ENCODE data around the gene AMD1. TPM values are rescaled to one million over a fixed set of nuclear protein-coding genes. Genes with fewer than 3 reads are reported as not detected.

Gene AMD1
- total RNA-seq: 10 to 100 TPM; 44.5 to 85.6 (median 70.4) TPM
- 10 to 100 TPM; 41.6 to 71.0 TPM for polyA plus RNA-seq
- long read RNA-seq, donor 1, transcript AMD1-204 (9 exons, 3,438 nt): major isoform, 99 of 115 reads
- long read RNA-seq, donor 1, partial matches to known transcripts: 2 of 115 reads
- long read RNA-seq, donor 1, other reads (novel, unspliced or antisense): 13 of 115 reads
- long read RNA-seq, donor 2, full-length matches to known transcripts: 771 of 824 reads
- long read RNA-seq, donor 2, partial matches to known transcripts: 11 of 824 reads
- long read RNA-seq, donor 2, other reads (novel, unspliced or antisense): 42 of 824 reads
- long read RNA-seq, donor 3, transcript AMD1-204 (9 exons, 3,438 nt): major isoform, 129 of 136 reads
- long read RNA-seq, donor 3, partial matches to known transcripts: 0 of 136 reads
- long read RNA-seq, donor 3, other reads (novel, unspliced or antisense): 3 of 136 reads

GRCh38 chr6:110873981-110874879 lies at the start of gene AMD1:
Gene AMD1 (plus strand): TSS chr6:110874785. CDS start chr6:110875106, 321 bp downstream.
- Histone ChIP-seq H3K27me3 (no peaks in the 10 kb centered on the region), H3K27ac (peak within 1 kb of the TSS; percentile 74 to 98 (median 94)), H3K4me1 (peaks cover 2 to 36% (median 29%) of the 10 kb centered on the region in 12 donors), H3K36me3 (no peaks in the 10 kb centered on the region), H3K4me3 (peak within 1 kb of the TSS; percentile 74 to 95 (median 90)), H3K9me3 (no peaks in the 10 kb centered on the region)
- 0 to 1% (median 0%) methylated on average over 58 to 59 of the region's 59 CpGs for WGBS, 4 donors
- intact Hi-C loops (cut with DNase I): loop anchor here in 7 of 10 donors (1.0 to 10.0 kb wide), 8 partner anchors 57 to 349 kb away; partner anchors contain the start of genes CDK19 (in 5 of the 7) and GTF3C6 (in 2 of the 7)
- peak; percentile 98 to 99 (median 98) for DNase-seq
- no peak for TF ChIP-seq CTCF (IDR thresholded peaks at IDR 0.05)
- peak; percentile 93 to 98 for TF ChIP-seq POLR2A (IDR thresholded peaks at IDR 0.05)
- ATAC-seq: peak; percentile 92 to 95 (median 94)

GRCh38 chr6:110826236-110827129 lies 48.1 kb upstream of the AMD1 start:
- DNase-seq (no peak), ATAC-seq (peak in 2 of 4 donors; percentile 37 to 47)
- Histone ChIP-seq H3K4me3 (no peak overlapping the region), H3K4me1 (peaks cover 0 to 26% (median 14%) of the 10 kb centered on the region in 12 donors), H3K27me3 (no peaks in the 10 kb centered on the region), H3K27ac (peak overlapping the region in 2 of 12 donors; percentile 27 to 89), H3K36me3 (no peaks in the 10 kb centered on the region), H3K9me3 (no peaks in the 10 kb centered on the region)
- intact Hi-C loops (cut with DNase I): no loop called here
- no peak for TF ChIP-seq CTCF (IDR thresholded peaks at IDR 0.05)
- TF ChIP-seq POLR2A (IDR thresholded peaks at IDR 0.05): no peak
- 82 to 84% (median 83%) methylated on average over 9 of the region's 9 CpGs for WGBS, 4 donors

- intact Hi-C loops (cut with DNase I): no loop called here
- Histone ChIP-seq H3K4me3 (no peak overlapping the region), H3K27ac (no peak overlapping the region), H3K27me3 (no peaks in the 10 kb centered on the region), H3K36me3 (no peaks in the 10 kb centered on the region), H3K4me1 (peaks cover 0 to 8% (median 0%) of the 10 kb centered on the region in 12 donors), H3K9me3 (no peaks in the 10 kb centered on the region)
- no peak for ATAC-seq
- 73 to 88% (median 79%) methylated on average over 1 of the region's 1 CpG for WGBS, 4 donors
- TF ChIP-seq POLR2A (IDR thresholded peaks at IDR 0.05) (no peak), CTCF (IDR thresholded peaks at IDR 0.05) (no peak)
- DNase-seq: no peak
Measured at GRCh38 chr6:110828396-110828795, 46.2 kb upstream of the AMD1 start.
